Peyer's patch (tissue), 4 donors: ENCODE measurements around the gene KLHDC2.
"Not testable (repeated sequence)": the region's sequence is repeated elsewhere in the genome, so short reads cannot be mapped to it uniquely, and the experiment has no call there.

ENCODE experiments used
- POLR2A ChIP-seq, 2 donors: fragments of 450-650 bp; IDR thresholded peaks; one replicate each; pipeline ENCODE4 v1.5.1; 2017; ENCODE audit warnings: antibody characterized with exemption in 2 of 2, mild to moderate bottlenecking in 2 of 2, moderate library complexity in 2 of 2
- TF ChIP-seq, protein P1 (sequence below), 6 experiments: fragments of 450-650 bp in 4 of 6; fragments of 200-600 bp in 2 of 6; sonication (generic) in 1 of 6; IDR thresholded peaks; one replicate each; pipeline ENCODE4 v1.5.1; 2017 to 2019; ENCODE audit warnings: antibody characterized with exemption in 6 of 6, mild to moderate bottlenecking in 3 of 6, moderate library complexity in 1 of 6

DNA sequence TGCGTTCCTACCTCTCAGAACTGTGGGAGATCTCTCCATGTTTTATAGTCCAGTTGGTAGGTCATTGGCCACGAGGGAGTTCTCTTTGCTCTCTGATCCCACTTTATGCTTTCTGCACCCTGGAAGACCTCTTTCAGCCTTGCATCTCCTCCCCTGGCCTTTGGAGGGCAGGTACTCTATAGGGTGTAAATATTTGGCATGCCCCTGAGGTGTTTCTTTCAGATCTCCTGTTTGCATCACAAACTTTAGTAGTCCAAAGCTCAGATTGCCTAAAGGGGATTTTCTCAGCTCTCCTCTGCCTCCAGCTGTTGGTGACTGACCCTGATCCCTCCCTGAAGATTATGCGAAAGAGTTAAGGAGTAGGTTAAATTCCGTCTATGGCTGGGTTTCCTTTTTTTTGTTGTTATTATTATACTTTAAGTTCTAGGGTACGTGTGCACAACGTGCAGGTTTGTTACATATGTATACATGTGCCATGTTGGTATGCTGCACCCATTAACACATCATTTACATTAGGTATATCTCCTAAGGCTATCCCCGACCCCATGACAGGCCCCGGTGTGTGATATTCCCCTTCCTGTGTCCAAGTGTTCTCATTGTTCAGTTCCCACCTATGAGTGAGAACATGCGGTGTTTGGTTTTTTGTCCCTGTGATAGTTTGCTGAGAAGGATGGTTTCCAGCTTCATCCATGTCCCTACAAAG is 46.1 kb upstream of the KLHDC2 start:
- TF ChIP-seq, protein P1, sequence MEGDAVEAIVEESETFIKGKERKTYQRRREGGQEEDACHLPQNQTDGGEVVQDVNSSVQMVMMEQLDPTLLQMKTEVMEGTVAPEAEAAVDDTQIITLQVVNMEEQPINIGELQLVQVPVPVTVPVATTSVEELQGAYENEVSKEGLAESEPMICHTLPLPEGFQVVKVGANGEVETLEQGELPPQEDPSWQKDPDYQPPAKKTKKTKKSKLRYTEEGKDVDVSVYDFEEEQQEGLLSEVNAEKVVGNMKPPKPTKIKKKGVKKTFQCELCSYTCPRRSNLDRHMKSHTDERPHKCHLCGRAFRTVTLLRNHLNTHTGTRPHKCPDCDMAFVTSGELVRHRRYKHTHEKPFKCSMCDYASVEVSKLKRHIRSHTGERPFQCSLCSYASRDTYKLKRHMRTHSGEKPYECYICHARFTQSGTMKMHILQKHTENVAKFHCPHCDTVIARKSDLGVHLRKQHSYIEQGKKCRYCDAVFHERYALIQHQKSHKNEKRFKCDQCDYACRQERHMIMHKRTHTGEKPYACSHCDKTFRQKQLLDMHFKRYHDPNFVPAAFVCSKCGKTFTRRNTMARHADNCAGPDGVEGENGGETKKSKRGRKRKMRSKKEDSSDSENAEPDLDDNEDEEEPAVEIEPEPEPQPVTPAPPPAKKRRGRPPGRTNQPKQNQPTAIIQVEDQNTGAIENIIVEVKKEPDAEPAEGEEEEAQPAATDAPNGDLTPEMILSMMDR (IDR thresholded peaks at IDR 0.05): not testable (repeated sequence)
- not testable (repeated sequence) for TF ChIP-seq POLR2A (IDR thresholded peaks at IDR 0.05)
